ENCODE data around the gene NPHP4. TPM values are rescaled to one million over a fixed set of nuclear protein-coding genes. Genes with fewer than 3 reads are reported as not detected.
"Not testable (repeated sequence)": the region's sequence is repeated elsewhere in the genome, so short reads cannot be mapped to it uniquely, and the experiment has no call there.

Gene NPHP4
- polyA plus RNA-seq, 3 donors = 12.9 to 17.6 (median 14.4) TPM

GRCh38 chr1:5857011-5857410 is 135.2 kb downstream of the NPHP4 start:
- no peak for DNase-seq

DNA sequence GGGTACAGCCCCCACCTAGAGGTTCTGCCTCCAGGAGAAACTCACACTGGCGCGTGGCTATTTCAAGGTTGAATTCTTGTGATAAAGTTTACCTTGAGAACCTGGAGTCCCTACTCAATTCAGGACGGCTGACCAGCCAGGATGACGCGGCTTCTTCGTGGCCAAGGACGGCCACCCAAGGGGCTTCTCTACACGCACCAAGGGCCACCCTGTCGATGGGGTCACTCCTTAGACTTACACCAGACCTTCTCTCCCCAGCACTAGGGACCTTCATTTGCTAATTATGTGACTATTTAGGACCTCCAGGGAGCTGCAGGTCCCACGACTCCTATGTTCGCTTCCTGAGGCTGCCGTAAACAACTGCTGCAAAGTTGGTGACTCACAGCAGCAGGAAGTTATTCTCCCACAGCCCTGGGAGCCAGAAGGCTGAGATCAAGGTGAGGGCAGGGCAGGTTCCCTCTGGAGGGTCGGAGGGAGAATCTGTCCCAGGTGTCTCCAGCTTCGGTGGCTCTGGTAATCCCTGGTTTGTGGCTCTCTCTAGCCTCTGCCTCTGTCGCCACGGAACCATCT is 135.9 kb downstream of the NPHP4 start:
- DNase-seq = no peak

DNA sequence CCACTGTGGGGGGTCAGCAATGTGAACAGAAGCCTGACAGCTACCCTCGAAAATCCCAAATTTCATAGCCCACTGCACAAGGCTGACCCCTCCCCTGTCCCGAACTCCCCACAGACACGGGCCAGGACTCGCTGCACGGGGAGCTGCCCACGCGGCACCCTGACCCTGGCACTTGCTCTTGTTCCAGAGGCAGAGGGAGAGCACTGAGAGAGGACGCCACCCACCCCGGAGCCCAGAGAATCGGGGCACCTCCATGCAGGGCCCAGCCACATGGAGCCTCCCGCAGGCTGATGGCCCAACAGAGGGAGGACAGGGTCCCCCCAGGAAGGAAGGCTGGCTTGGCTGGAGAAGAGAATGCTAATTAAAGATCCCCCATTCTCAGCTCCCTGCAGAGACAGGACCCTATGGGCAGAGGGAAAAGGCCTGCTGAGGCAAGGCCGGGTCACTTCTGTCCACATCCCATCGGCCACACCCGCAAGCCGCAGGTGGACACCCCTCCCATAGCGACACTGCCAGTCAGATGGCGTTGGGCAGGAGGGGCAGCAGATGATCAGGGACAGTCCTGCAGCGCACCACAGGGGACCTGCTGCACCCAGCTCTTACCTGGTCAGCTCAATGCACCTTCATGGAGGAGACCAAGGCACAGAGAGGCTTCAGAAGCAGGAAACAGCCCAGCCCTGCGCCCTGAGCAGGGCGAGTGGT is 136.9 kb downstream of the NPHP4 start:
- no peak for DNase-seq

DNA sequence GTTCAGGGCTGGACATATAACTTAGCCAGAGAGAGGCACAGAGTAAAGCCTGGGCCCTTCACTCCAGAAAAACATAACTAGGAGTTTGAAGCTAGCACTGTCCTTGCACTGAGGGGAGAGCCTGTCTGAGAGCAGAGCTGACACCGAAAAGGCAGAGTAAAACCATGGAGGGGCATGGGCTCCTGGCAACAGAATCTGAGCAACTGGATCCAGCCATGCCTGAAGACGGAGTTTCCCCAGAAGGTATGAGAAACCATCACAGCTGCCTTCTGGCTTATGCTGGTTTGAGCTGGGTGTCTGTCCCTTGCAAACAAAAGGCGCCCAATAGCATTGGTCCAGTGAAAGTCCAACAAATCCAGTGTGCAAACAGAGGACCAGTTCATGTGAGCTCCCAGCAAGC is 137.5 kb downstream of the NPHP4 start:
- DNase-seq = no peak

DNA sequence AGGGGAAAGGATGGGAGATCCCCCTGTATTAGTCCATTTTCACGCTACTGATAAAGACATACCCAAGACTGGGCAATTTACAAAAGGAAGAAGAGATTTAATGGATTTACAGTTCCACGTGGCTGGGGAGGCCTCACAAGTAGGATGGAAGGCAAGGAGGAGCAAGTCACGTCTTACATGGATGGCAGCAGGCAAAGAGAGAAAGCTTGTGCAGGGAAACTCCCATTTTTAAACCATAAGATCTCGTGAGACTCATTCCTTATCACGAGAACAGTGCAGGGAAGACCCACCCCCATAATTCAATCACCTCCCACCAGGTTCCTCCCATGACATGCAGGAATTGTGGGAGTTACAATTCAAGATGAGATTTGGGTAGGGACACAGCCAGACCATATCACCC is 138.4 kb downstream of the NPHP4 start:
- not testable (repeated sequence) for DNase-seq

- DNase-seq = no peak
These were observed 141.7 kb downstream of the NPHP4 start for GRCh38 chr1:5850503-5850902.

GRCh38 chr1:5849550-5849949 is 142.7 kb downstream of the NPHP4 start:
- DNase-seq = no peak

GRCh38 chr1:5847013-5847659 is 145.1 kb downstream of the NPHP4 start:
- DNase-seq = peak; percentile 68

- no peak for DNase-seq
These were observed 146.8 kb downstream of the NPHP4 start for GRCh38 chr1:5845376-5845775.

GRCh38 chr1:5844442-5844841 is 147.8 kb downstream of the NPHP4 start:
- no peak for DNase-seq

DNA sequence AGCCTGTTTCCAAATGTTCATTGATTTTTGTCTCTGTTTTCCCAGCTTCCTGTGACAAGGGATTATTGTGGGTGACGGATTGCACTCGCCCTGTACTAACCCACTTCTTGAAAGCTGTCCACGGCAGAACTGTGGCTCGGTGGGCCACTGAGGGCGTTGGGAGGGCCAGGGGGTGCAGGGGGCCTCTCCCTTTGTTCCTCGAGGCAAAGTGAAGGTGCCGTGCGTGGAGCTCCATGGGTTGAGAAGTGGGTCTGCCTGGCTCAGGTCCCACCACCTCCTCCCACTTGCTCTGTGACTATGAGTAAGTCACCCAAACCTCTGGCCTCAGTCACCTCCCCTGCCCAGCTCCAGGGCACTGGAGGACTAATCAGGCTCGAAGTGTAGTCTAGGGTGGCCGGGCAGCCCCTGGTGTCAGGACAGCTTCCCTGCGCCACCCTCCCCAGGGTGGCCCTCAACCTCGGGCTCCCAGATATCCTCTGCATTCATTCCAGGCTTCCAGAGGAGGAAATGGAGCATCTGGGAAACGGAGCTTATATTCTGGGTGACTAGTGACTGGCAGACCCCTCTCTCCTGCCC is 148.6 kb downstream of the NPHP4 start:
- DNase-seq = no peak

GRCh38 chr1:5842679-5843078 is 149.5 kb downstream of the NPHP4 start:
- DNase-seq = no peak

DNA sequence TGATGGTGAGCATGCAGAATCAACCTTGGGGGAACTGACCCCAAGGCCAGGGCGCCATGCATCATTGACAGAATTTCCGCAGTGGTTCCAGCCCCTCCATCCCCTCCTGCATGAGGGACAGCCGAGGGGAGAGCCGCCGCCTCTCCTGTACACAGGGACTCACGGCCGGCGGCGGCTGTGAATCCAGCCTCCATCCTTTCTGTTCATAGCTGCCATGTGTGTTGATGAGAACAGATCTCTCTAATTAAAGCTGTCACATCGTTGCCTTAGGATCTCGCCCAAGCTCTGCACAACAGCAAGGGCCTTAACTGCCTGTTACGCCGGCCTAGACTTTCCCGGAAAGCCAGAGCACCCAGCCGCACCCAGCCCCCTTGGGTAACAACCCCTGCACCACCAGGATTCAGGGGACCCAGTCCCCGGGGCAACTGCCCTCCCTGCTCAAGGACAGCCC is 151.6 kb downstream of the NPHP4 start:
- no peak for DNase-seq

DNA sequence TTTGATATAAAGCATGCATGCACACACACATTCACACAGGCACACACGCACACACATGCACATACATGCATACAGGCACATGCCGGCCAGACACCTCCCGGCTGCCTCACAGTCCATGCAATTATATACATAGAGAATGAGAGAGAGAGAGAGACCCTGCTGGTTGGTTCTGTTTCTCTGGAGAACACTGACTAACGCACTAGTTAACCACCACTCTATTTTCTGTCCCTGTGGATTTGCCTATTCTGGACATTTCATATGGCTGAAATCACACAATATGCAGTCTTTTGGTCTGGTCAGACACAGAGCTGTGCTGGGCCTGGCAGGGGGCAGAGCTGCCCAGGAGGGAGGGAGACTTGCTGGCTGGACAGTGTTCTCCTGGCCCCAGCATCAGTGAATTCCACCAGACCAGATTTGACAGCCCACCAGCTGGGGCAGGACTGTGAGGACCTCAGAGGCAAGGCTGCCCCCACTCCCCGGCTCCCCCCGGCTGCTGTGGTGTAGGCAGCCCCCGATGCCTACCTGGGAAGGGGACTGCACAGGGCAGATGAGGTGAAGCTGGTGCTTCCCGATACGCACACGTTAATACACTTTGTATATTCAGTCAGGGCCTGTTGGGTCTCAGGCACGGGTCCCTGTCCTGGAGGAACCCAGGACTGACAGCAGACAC is 152.2 kb downstream of the NPHP4 start:
- no peak for DNase-seq

- no peak for DNase-seq
These were observed 152.9 kb downstream of the NPHP4 start for GRCh38 chr1:5839161-5839880.

DNA sequence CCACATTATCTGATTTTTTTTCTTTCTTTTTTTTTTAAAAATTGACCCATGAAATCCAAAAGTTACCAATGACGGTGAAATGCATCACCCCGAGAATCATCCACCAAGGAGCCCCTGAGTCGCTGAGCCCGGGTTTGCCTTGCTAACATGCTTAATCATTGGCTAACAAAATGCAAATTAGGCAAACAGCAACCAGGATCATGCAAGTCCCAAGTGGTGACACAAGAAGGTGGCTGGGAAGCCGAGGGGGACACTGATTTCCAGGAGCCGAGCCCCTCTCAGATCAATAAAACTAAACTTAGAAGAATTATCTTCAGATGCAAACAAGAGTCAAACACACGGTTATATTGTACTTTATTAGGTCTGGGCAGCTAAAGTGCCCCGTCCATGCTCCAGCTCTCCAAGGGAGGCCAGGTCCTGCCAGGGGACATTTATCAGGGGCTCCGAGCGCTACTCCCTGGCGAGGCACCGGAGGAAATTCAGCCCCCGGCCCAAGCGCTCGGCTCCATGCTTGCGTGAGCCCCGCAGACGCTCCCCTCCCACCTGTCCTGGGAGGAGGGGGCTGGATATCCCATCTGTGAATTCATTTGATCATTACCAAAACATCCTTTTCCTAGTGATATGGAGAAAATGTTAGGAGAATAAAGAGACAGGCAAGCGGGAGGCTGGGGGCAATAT is 154.1 kb downstream of the NPHP4 start:
- no peak for DNase-seq

DNA sequence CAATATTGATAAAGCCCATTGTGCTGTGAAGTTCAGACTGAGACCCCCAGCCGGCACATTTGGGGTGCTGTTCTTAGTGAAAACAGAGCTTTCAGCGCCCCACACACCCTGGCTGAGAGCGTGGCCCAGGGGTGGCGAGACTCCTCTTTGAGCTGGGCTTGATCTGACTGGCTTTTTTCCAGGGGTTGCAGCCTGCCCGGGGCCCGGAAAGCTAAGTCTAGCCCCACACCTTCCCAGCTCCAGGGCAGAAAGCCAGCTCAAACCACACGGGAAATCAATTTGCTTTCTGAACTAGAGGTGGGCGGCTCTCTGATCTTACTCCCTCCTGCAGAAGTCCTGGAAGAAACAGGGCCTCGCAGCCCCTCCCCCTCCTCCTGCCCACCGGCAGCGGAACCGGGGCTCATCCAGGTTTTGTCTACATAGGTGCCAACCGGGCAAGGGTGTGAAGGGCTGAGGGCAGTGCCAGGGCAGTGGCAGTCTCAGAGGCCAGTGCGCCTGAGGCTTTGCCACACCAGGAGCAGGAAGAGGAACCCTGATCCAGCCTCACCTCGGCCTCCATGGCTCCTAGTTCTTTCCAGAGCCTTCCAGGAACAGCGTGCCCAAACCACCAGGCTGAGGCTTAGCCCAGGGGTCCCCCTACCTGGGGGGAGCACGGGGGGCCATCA is 155.3 kb downstream of the NPHP4 start:
- DNase-seq = no peak

DNA sequence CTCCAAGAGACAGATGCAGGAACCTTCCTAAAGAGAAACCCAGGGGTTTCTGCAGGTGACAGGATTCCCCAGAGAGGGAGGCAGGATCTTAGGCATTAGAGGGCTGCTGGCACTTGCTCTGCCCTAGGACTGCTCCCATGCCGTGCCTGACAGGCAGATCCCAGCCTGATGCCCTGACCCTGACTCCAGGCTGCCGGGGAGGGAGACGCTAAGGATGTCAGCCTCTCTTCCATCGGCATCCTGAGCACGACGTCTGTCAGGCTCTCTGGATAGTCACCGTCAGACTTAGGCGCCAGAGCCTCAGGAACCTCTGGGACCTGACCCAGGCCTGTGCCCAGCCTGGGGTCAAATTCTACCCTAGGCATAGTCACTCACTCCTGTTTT is 157.1 kb downstream of the NPHP4 start:
- no peak for DNase-seq

DNA sequence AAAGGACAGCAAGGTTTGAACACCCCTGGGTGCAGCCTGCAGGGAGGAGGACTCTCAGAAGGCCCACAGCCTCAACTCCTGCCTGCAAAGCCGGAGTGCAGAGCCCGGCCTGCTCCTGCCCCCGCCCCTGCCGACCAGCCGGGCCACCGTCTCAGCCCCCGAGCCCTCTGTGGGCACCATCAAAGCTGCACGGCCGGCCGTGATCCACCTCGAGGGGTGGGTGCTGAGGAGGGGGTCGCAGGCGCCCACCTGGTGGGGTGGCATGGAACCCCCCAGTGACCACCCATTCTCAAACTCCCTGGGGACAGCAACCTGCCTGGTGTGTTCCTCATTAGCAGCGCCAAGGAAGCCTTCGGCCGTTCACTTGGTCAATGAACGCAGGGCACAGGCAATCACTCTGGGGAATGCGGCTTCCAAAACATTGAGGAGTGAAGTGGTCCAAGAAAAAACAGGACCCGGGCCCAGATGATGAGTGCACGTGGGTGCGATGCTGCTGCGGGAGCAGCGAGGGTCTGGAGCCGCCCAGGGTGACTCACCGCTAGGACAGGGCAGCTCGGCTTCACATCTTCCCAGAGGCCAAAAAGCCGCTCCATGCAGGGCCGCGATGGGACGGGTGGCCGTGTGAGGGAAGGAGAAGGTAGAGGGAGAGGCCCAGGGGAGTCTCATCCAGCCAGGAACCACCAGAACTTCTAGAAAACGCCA is 157.6 kb downstream of the NPHP4 start:
- no peak for DNase-seq

DNA sequence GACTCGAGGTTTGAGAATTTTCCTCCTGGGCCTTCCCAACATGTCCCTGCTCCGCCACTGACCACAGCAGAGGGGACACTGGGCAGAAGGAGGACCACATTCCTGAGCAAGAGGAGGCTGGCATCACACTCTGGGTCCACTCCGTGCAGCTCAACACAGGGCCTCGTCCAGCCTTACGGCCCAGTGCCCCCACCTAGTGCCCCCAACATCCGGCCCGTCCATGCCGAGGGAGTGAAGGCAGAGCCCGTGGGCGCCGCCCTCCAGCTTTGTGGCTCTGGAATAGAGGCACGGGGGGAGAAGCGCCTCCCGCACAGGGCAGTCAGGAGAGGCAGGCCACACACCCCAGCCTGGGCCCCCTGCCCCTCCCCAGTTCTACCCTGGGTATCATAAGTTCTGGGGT is 158.3 kb downstream of the NPHP4 start:
- no peak for DNase-seq
